GM12865 (cell line): ENCODE data around the gene PRMT2.
"Not testable (repeated sequence)": the region's sequence is repeated elsewhere in the genome, so short reads cannot be mapped to it uniquely, and the experiment has no call there.

Experiments used
- DNase-seq: peaks from one replicate; pipeline ENCODE4 v3.0.0; 2010; ENCODE audit warnings: low read depth
- H3K4me3 ChIP-seq: 2 replicates; pipeline ENCODE4 v1.5.1; 2011; ENCODE audit warnings: mild to moderate bottlenecking, low read depth, low read length, control low read depth
- TF ChIP-seq, protein P1 (sequence below): IDR thresholded peaks from 2 replicates; pipeline ENCODE4 v1.5.1; 2011; ENCODE audit warnings: low read length, control low read depth, low read depth, inconsistent platforms; ENCODE audit not compliant: insufficient read depth; ENCODE audit errors: missing control alignments

PRMT2 gene

DNA sequence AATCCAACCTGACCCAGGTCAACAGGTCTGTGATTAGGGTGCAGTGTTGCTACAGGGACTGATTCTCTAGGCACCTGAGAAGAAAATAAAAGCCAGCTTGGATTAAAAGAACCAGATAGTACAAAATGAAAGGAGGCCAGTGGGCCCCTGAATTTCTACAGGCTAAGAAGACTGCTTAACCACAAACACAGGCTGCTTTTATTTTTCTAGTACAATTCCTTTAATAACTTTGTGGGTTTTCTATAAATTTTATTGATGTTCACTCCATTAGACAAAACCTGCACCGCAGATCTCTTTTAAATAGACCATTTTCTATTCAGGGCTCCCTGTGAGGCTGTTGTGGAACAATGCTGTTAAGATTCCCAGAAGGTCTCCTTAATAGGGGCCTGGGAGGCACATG, 9.7 kb upstream of the PRMT2 start:
- TF ChIP-seq, protein P1, sequence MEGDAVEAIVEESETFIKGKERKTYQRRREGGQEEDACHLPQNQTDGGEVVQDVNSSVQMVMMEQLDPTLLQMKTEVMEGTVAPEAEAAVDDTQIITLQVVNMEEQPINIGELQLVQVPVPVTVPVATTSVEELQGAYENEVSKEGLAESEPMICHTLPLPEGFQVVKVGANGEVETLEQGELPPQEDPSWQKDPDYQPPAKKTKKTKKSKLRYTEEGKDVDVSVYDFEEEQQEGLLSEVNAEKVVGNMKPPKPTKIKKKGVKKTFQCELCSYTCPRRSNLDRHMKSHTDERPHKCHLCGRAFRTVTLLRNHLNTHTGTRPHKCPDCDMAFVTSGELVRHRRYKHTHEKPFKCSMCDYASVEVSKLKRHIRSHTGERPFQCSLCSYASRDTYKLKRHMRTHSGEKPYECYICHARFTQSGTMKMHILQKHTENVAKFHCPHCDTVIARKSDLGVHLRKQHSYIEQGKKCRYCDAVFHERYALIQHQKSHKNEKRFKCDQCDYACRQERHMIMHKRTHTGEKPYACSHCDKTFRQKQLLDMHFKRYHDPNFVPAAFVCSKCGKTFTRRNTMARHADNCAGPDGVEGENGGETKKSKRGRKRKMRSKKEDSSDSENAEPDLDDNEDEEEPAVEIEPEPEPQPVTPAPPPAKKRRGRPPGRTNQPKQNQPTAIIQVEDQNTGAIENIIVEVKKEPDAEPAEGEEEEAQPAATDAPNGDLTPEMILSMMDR: no peak
- no peak for DNase-seq
- no peak overlapping the region for H3K4me3 ChIP-seq

DNA sequence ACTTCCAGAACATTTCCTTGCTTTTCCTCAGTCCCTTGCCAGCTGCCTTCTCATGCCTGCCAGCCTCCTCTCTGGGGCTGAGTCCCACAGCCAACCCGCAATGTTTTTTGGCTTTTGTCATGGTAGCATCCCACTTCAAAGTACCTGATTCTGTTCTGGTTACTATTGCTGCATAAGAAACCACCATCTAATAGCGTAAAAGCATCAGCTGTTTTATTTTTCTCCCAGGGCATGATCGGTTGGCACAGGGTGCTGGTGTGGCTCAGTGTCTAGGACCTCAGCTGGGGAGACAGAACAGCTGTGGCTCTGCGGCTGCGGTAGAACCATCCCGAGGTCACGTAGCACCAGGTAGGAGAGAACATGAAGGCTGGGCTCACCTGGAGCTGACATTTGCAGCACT, 8.9 kb upstream of the PRMT2 start:
- TF ChIP-seq, protein P1: no peak
- no peak overlapping the region for H3K4me3 ChIP-seq
- DNase-seq: no peak

DNA sequence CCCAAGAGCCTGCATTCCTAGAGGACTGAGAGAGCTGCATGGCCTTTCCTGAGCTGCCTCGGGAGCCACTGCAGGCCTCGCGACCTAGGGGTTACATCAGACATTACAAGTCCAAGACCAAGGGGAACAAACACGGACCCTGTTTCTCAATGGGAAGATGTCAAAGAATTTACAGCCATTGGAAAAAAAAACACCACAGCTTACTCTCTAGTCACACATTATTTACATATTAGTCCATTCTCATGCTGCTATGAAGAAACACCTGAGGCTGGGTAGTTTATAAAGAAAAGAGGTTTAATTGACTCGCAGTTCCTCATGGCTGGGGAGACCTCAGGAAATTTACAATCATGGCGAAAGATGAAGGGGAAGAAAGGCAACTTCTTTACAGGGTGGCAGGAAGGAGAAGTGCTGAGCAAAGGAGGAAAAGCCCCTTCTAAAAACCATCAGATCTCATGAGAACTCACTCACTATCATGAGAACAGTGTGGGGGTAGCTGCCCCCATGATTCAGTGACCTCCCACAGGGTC, 8.4 kb upstream of the PRMT2 start:
- TF ChIP-seq, protein P1: no peak
- DNase-seq: no peak
- H3K4me3 ChIP-seq: no peak overlapping the region

DNA sequence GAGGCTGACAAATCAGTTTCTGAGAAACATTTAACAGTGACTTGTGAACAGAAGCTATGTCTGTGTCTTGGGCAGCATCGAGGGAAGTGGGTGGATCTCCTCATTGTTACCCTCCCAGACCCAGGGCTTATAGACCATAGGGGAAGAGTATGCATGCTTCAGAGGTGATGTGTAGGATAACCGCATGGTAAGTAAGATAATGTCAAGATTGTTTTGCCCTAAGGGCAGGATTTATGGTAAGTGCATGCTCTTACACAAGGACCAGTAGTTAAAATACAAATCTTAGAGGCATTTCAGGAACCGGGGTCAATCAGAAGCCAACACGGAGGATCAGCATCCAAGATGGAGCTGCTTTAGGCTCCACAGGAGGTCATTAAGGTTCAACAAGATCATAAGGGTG, 7.7 kb upstream of the PRMT2 start:
- TF ChIP-seq, protein P1: no peak
- no peak for DNase-seq
- H3K4me3 ChIP-seq: no peak overlapping the region

DNA sequence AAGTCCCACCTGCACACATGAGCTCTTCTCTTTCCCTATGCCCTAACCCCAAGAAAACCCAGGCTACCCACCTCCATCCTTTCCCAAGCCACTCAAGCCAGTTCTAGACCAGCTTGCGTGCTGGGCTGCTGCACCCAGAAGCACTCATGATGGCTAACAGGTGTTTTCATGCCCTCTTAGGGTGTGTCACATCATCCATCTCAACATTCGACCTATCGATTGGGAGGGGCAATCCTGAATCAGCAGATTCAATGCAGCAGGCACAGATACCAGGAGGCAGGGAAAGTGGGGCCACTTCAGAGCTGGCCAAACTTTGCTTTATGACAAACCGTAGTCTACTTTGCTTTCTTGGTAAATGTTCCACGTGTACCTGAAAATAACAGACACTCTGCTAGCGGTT, 6.6 kb upstream of the PRMT2 start:
- TF ChIP-seq, protein P1: no peak
- H3K4me3 ChIP-seq: no peak overlapping the region
- DNase-seq: no peak

DNA sequence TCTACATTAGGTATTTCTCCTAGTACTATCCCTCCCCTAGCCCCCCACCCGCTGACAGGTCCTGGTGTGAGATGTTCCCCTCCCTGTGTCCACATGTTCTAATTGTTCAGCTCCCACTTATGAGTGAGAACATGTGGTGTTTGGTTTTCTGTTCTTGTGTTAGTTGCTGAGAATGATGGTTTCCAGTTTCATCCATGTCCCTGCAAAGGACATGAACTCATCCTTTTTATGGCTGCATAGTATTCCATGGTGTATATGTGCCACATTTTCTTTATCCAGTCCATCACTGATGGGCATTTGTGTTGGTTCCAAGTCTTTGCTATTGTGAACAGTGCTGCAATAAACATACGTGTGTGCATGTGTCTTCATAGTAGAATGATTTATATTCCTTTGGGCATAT, 4.6 kb upstream of the PRMT2 start:
- not testable (repeated sequence) for DNase-seq, H3K4me3 ChIP-seq

DNA sequence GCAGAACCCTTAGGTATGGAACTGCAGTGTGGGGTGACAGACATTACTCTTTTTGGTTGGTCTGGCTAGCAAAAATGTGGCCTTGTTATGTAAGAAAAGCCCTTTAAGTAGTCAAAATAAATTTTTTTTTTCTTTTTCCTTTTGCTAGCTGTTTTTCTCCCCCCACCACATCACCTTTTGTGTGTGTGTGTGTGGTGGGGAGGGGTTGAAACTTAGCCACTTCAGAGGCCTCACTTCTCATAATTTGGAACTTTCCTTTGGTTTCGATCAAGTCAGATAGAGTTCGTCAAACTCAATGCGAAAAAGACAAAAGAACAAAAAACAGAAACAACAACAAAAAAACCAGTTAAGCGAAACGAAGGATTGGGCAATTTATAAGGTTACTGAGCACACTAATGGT, 1.9 kb upstream of the PRMT2 start:
- no peak overlapping the region for H3K4me3 ChIP-seq
- DNase-seq: no peak
- TF ChIP-seq, protein P1: no peak
